HG02870 (cell line): ENCODE data around the gene PEF1.

ENCODE experiments used
- ATAC-seq: cut with Tn5 transposase; IDR thresholded peaks from one replicate; pipeline ENCODE4 v1.9.1; 2021; ENCODE audit warnings: mild to moderate bottlenecking, moderate library complexity; ENCODE audit not compliant: unreplicated experiment

Gene PEF1

GRCh38 chr1:31655756-31656155, 11.1 kb upstream of the PEF1 start:
- ATAC-seq, result no peak

GRCh38 chr1:31655104-31655503, 10.4 kb upstream of the PEF1 start:
- ATAC-seq, result no peak

- ATAC-seq, result no peak
Measured at GRCh38 chr1:31654474-31654776, 9.7 kb upstream of the PEF1 start.

- ATAC-seq, result no peak
Measured at GRCh38 chr1:31653717-31654473, 9.2 kb upstream of the PEF1 start.

GRCh38 chr1:31652891-31653499, 8.3 kb upstream of the PEF1 start:
- no peak for ATAC-seq

GRCh38 chr1:31651766-31652165, 7.1 kb upstream of the PEF1 start:
- ATAC-seq, result no peak

- no peak for ATAC-seq
Measured at GRCh38 chr1:31651089-31651420, 6.4 kb upstream of the PEF1 start.

GRCh38 chr1:31650161-31651088, 5.7 kb upstream of the PEF1 start:
- ATAC-seq, result no peak

GRCh38 chr1:31648641-31649357, 4.1 kb upstream of the PEF1 start:
- ATAC-seq, result no peak

GRCh38 chr1:31648190-31648589, 3.5 kb upstream of the PEF1 start:
- ATAC-seq, result no peak

GRCh38 chr1:31647106-31647505, 2.4 kb upstream of the PEF1 start:
- ATAC-seq, result no peak

- ATAC-seq, result no peak
Measured at GRCh38 chr1:31646259-31646960, 1.7 kb upstream of the PEF1 start.

- no peak for ATAC-seq
Measured at GRCh38 chr1:31645274-31645568, 545 bp upstream of the PEF1 start.

GRCh38 chr1:31643976-31644559, 608 bp downstream of the PEF1 start:
- no peak for ATAC-seq

GRCh38 chr1:31642897-31643296, 1.8 kb downstream of the PEF1 start:
- ATAC-seq, result no peak

GRCh38 chr1:31642366-31642765, 2.3 kb downstream of the PEF1 start:
- ATAC-seq, result no peak

GRCh38 chr1:31640964-31641363, 3.7 kb downstream of the PEF1 start:
- no peak for ATAC-seq

- no peak for ATAC-seq
Measured at GRCh38 chr1:31640179-31640578, 4.5 kb downstream of the PEF1 start.

GRCh38 chr1:31639543-31639942, 5.1 kb downstream of the PEF1 start:
- ATAC-seq, result no peak

GRCh38 chr1:31637915-31638673, 6.6 kb downstream of the PEF1 start:
- no peak for ATAC-seq
